Mesenchymal stem cell (in vitro differentiated cells and primary cell): ENCODE data around the gene DOCK6.

Experiments used
- DNase-seq: peaks from one replicate; pipeline ENCODE4 v3.0.0-alpha.2; 2013
- H2AFZ ChIP-seq: one replicate; pipeline ENCODE4 v1.6.1; 2013; ENCODE audit warnings: low read depth, mild to moderate bottlenecking, control low read depth, inconsistent platforms, low read length, moderate library complexity
- H2AK5ac ChIP-seq: 2 replicates; pipeline ENCODE4 v1.6.1; 2013; ENCODE audit warnings: low read length, moderate library complexity, mild to moderate bottlenecking, inconsistent platforms; ENCODE audit not compliant: severe bottlenecking
- H2BK120ac ChIP-seq: one replicate; pipeline ENCODE4 v1.6.1; 2013; ENCODE audit warnings: low read depth, mild to moderate bottlenecking, inconsistent platforms, low read length, moderate library complexity
- H2BK12ac ChIP-seq, 2 experiments: one replicate each; pipeline ENCODE4 v1.6.1; 2013; ENCODE audit warnings: inconsistent platforms in 2 of 2, low read length in 2 of 2, mild to moderate bottlenecking in 2 of 2, moderate library complexity in 2 of 2, control low read depth in 1 of 2
- H2BK15ac ChIP-seq: one replicate; pipeline ENCODE4 v1.6.1; 2013; ENCODE audit warnings: mild to moderate bottlenecking, low read depth, inconsistent platforms; ENCODE audit not compliant: poor library complexity, severe bottlenecking
- H2BK5ac ChIP-seq: 2 replicates; pipeline ENCODE4 v1.6.1; 2013; ENCODE audit warnings: low read depth, mild to moderate bottlenecking, low read length, control low read depth, inconsistent platforms; ENCODE audit not compliant: poor library complexity, severe bottlenecking
- H3K14ac ChIP-seq, 2 experiments: one replicate each; pipeline ENCODE4 v1.6.1; 2013; ENCODE audit warnings: inconsistent platforms in 2 of 2, low read length in 2 of 2, control low read depth in 1 of 2, mild to moderate bottlenecking in 1 of 2, moderate library complexity in 1 of 2
- H3K18ac ChIP-seq, 2 experiments: one replicate each; pipeline ENCODE4 v1.6.1; 2013; ENCODE audit warnings: inconsistent platforms in 2 of 2, low read length in 2 of 2, control low read depth in 1 of 2, low read depth in 1 of 2, mild to moderate bottlenecking in 1 of 2
- H3K23ac ChIP-seq, 2 experiments: one replicate each; pipeline ENCODE4 v1.6.1; 2013; ENCODE audit warnings: inconsistent platforms in 2 of 2, low read length in 2 of 2, mild to moderate bottlenecking in 2 of 2, moderate library complexity in 2 of 2, control low read depth in 1 of 2
- H3K27ac ChIP-seq: 2 replicates; pipeline ENCODE4 v1.5.1; 2013; ENCODE audit warnings: mild to moderate bottlenecking, moderate library complexity, low read length, control low read depth, inconsistent platforms; ENCODE audit not compliant: poor library complexity, severe bottlenecking
- H3K27me3 ChIP-seq, 2 experiments: 2 replicates each; pipeline versions ENCODE4 v1.6.1 to v1.7.0; 2013; ENCODE audit warnings: low read length in 2 of 2, mild to moderate bottlenecking in 2 of 2, moderate library complexity in 2 of 2, control low read depth in 1 of 2, inconsistent platforms in 1 of 2; ENCODE audit not compliant: control insufficient read depth in 1 of 2, insufficient read depth in 1 of 2
- H3K36me3 ChIP-seq, 2 experiments: 2 replicates each; pipeline versions ENCODE4 v1.6.1 to v1.7.0; 2013; ENCODE audit warnings: low read length in 2 of 2, control low read depth in 1 of 2, inconsistent platforms in 1 of 2, low read depth in 1 of 2, mild to moderate bottlenecking in 1 of 2; ENCODE audit not compliant: insufficient read depth in 2 of 2, control insufficient read depth in 1 of 2
- H3K4ac ChIP-seq, 2 experiments: one replicate each; pipeline ENCODE4 v1.6.1; 2013; ENCODE audit warnings: inconsistent platforms in 2 of 2, low read length in 2 of 2, mild to moderate bottlenecking in 2 of 2, moderate library complexity in 2 of 2, control low read depth in 1 of 2, low read depth in 1 of 2
- H3K4me1 ChIP-seq: 2 replicates; pipeline ENCODE4 v1.6.1; 2013; ENCODE audit warnings: low read depth, low read length, control low read depth; ENCODE audit not compliant: control insufficient read depth, insufficient read depth
- H3K4me2 ChIP-seq: 2 replicates; pipeline ENCODE4 v1.6.1; 2013; ENCODE audit warnings: low read length, mild to moderate bottlenecking, inconsistent platforms; ENCODE audit not compliant: poor library complexity, severe bottlenecking
- H3K4me3 ChIP-seq, 2 experiments: 2 replicates each; pipeline versions ENCODE4 v1.5.1 to v1.7.0; 2013; ENCODE audit warnings: low read length in 2 of 2, mild to moderate bottlenecking in 2 of 2, control low read depth in 1 of 2, low read depth in 1 of 2; ENCODE audit not compliant: insufficient read depth in 1 of 2
- H3K79me1 ChIP-seq: replicated peaks from 2 replicates; pipeline ENCODE4 v1.6.1; 2013; ENCODE audit warnings: mild to moderate bottlenecking, control low read depth, low read length, inconsistent platforms; ENCODE audit not compliant: poor library complexity, severe bottlenecking
- H3K9ac ChIP-seq: 2 replicates; pipeline ENCODE4 v1.7.0; 2013; ENCODE audit warnings: mild to moderate bottlenecking, low read length, moderate library complexity
- H3K9me3 ChIP-seq: 2 replicates; pipeline ENCODE4 v1.7.0; 2013; ENCODE audit warnings: mild to moderate bottlenecking, low read length; ENCODE audit not compliant: control insufficient read depth
- H4K8ac ChIP-seq: one replicate; pipeline ENCODE4 v1.6.1; 2013; ENCODE audit warnings: inconsistent platforms, mild to moderate bottlenecking, low read length, moderate library complexity
- H4K91ac ChIP-seq: one replicate; pipeline ENCODE4 v1.6.1; 2013; ENCODE audit warnings: mild to moderate bottlenecking, low read length, inconsistent platforms
- WGBS: methylation state at CpG from one replicate; pipeline ENCODE4 v1.1.7; 2013; ENCODE audit warnings: mixed read lengths; 5-methylcytosine and 5-hydroxymethylcytosine counted together

The DOCK6 gene

GRCh38 chr19:11203194-11204075, 58.9 kb downstream of the DOCK6 start:
- H3K79me1 ChIP-seq: peaks cover 6% of the 10 kb centered on the region
- peak overlapping the region; percentile 31 for H2BK15ac ChIP-seq
- WGBS: 35% methylated on average over 12 of the region's 17 CpGs
- peak overlapping the region; percentile 69 for H2BK120ac ChIP-seq
- H3K9me3 ChIP-seq: no peaks in the 10 kb centered on the region
- H3K36me3 ChIP-seq: peaks cover 10 to 27% of the 10 kb centered on the region in 2 experiments
- H3K4me2 ChIP-seq: no peak overlapping the region
- H2BK5ac ChIP-seq: no peak overlapping the region
- peak overlapping the region; percentile 85 for H3K9ac ChIP-seq
- peak overlapping the region; percentile 52 to 71 for H3K4ac ChIP-seq
- H3K4me1 ChIP-seq: peaks cover 28% of the 10 kb centered on the region
- H3K18ac ChIP-seq: peak overlapping the region; percentile 12 to 89
- no peak overlapping the region for H2AFZ ChIP-seq
- H2AK5ac ChIP-seq: peak overlapping the region; percentile 26
- peak overlapping the region; percentile 38 for H3K27ac ChIP-seq
- H3K27me3 ChIP-seq: no peaks in the 10 kb centered on the region
- peak overlapping the region in 1 of 2 experiments; percentile 63 for H3K14ac ChIP-seq
- no peak overlapping the region for H3K23ac ChIP-seq
- DNase-seq: peak; percentile 93
- H3K4me3 ChIP-seq: peak overlapping the region in 1 of 2 experiments; percentile 23
- peak overlapping the region; percentile 28 for H4K91ac ChIP-seq
- H4K8ac ChIP-seq: peak overlapping the region; percentile 91
- H2BK12ac ChIP-seq: peak overlapping the region; percentile 78 to 88

DNA sequence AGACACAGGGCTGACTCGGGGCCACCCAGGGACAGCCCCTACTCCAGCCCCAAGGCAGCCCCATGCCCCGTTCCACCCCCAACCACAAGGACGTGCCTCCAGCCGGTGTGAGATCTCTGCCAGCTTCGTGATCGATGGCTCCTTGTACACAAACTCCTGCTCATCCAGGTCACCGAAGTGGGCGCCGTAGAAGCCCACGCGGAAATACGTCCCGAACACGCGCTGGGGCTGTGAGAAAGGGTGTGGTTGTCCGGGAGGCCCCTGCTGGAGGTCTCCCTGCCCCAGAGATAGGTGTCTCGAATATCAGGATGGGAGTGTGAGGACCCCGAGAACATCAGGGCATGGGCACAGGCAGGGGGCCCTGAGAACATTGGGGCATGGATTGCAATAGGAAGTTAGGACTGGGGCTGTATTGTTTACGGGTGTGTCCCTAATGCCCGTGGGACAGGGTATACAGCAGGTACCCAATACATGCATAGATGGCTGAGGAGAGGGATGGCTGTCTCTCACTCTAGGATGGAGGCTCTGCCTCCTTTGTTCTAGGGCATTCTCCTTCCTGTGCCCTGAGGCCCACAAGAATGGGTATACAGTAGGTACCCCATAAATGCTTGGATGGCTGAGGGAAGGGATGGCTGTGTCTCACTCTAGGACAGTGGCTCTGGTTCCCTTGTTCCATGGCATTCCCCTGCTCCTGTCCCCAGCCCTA, 59.7 kb downstream of the DOCK6 start:
- Histone ChIP-seq H4K91ac (peak overlapping the region; percentile 28), H3K4me2 (no peak overlapping the region), H2BK5ac (no peak overlapping the region), H3K27me3 (no peaks in the 10 kb centered on the region), H4K8ac (peak overlapping the region; percentile 91), H3K23ac (no peak overlapping the region), H3K36me3 (peaks cover 10 to 25% of the 10 kb centered on the region in 2 experiments), H3K4ac (peak overlapping the region; percentile 52 to 71), H3K9me3 (no peaks in the 10 kb centered on the region), H3K4me3 (no peak overlapping the region), H3K18ac (peak overlapping the region; percentile 42 to 89), H2BK15ac (peak overlapping the region; percentile 97), H3K14ac (peak overlapping the region in 1 of 2 experiments; percentile 63), H3K79me1 (peaks cover 6% of the 10 kb centered on the region), H2BK120ac (peak overlapping the region; percentile 69), H2AFZ (no peak overlapping the region), H3K4me1 (peaks cover 30% of the 10 kb centered on the region), H2BK12ac (peak overlapping the region; percentile 78 to 88), H2AK5ac (peak overlapping the region; percentile 26), H3K9ac (peak overlapping the region; percentile 85), H3K27ac (no peak overlapping the region)
- DNase-seq: no peak
- whole genome bisulfite sequencing: 98% methylated on average over 20 of the region's 20 CpGs

- Histone ChIP-seq H3K4me1 (peaks cover 30% of the 10 kb centered on the region), H3K23ac (peak overlapping the region in 1 of 2 experiments; percentile 5), H2AK5ac (peak overlapping the region; percentile 63), H2BK5ac (no peak overlapping the region), H2BK12ac (peak overlapping the region in 1 of 2 experiments; percentile 94), H2AFZ (no peak overlapping the region), H3K9me3 (no peaks in the 10 kb centered on the region), H2BK120ac (no peak overlapping the region), H3K4me3 (no peak overlapping the region), H2BK15ac (no peak overlapping the region), H3K18ac (no peak overlapping the region), H3K4ac (no peak overlapping the region), H3K36me3 (peaks cover 10 to 25% of the 10 kb centered on the region in 2 experiments), H4K8ac (no peak overlapping the region), H3K27me3 (no peaks in the 10 kb centered on the region), H3K79me1 (peaks cover 8% of the 10 kb centered on the region), H3K9ac (no peak overlapping the region), H3K27ac (no peak overlapping the region), H4K91ac (no peak overlapping the region), H3K14ac (no peak overlapping the region), H3K4me2 (no peak overlapping the region)
- DNase-seq: no peak
- WGBS: 94% methylated on average over 23 of the region's 24 CpGs
These were observed 60.5 kb downstream of the DOCK6 start for GRCh38 chr19:11201791-11202190.

- H2AK5ac ChIP-seq: peak overlapping the region; percentile 11
- H2BK120ac ChIP-seq: no peak overlapping the region
- no peak overlapping the region for H3K27ac ChIP-seq
- H3K14ac ChIP-seq: no peak overlapping the region
- no peaks in the 10 kb centered on the region for H3K27me3 ChIP-seq
- H4K8ac ChIP-seq: no peak overlapping the region
- no peak overlapping the region for H3K4me2 ChIP-seq
- no peak overlapping the region for H3K4me3 ChIP-seq
- peaks cover 37% of the 10 kb centered on the region for H3K4me1 ChIP-seq
- no peak overlapping the region for H2BK5ac ChIP-seq
- peaks cover 8% of the 10 kb centered on the region for H3K79me1 ChIP-seq
- no peak overlapping the region for H3K9ac ChIP-seq
- WGBS: 95% methylated on average over 9 of the region's 9 CpGs
- DNase-seq: no peak
- no peak overlapping the region for H3K4ac ChIP-seq
- no peaks in the 10 kb centered on the region for H3K9me3 ChIP-seq
- peak overlapping the region; percentile 26 for H2BK15ac ChIP-seq
- H2AFZ ChIP-seq: no peak overlapping the region
- H2BK12ac ChIP-seq: peak overlapping the region in 1 of 2 experiments; percentile 10
- H4K91ac ChIP-seq: no peak overlapping the region
- H3K36me3 ChIP-seq: peaks cover 10 to 25% of the 10 kb centered on the region in 2 experiments
- H3K23ac ChIP-seq: no peak overlapping the region
- H3K18ac ChIP-seq: peak overlapping the region in 1 of 2 experiments; percentile 35
These were observed 61.4 kb downstream of the DOCK6 start for GRCh38 chr19:11200931-11201330.
